BLaER1 treated with 17β-estradiol and CSF1 and Interleukin-3, amounts not matched to agents 10 nM and 100 nM (cell line): ENCODE measurements around the gene CALHM6.

Source experiments
- H3K27ac ChIP-seq, 11 experiments: shearing (Covaris generic); formaldehyde crosslinking; 2 replicates each; pipeline ENCODE4 v1.8.1; 2022
- H3K27me3 ChIP-seq, 11 experiments: shearing (Covaris generic); formaldehyde crosslinking; 2 replicates each; pipeline ENCODE4 v1.8.1; 2022
- H3K36me3 ChIP-seq, 11 experiments: shearing (Covaris generic); formaldehyde crosslinking; 2 replicates each; pipeline ENCODE4 v1.8.1; 2022
- H3K4me1 ChIP-seq, 10 experiments: shearing (Covaris generic); formaldehyde crosslinking; 2 replicates each; pipeline ENCODE4 v1.8.1; 2022
- H3K4me2 ChIP-seq, 11 experiments: shearing (Covaris generic); formaldehyde crosslinking; 2 replicates each; pipeline ENCODE4 v1.8.1; 2022
- H3K4me3 ChIP-seq, 10 experiments: shearing (Covaris generic); formaldehyde crosslinking; 2 replicates each; pipeline ENCODE4 v1.8.1; 2022
- H3K9ac ChIP-seq, 11 experiments: shearing (Covaris generic); formaldehyde crosslinking; 2 replicates each; pipeline ENCODE4 v1.8.1; 2022
- H3K9me3 ChIP-seq, 11 experiments: shearing (Covaris generic); formaldehyde crosslinking; replicated peaks in 1 of 11; 2 replicates each; pipeline ENCODE4 v1.8.1; 2022
- H4K20me1 ChIP-seq, 11 experiments: shearing (Covaris generic); formaldehyde crosslinking; 2 replicates each; pipeline ENCODE4 v1.8.1; 2022
- Cebpa-rat ChIP-seq, 11 experiments: shearing (Covaris generic); IDR thresholded peaks; 2 replicates each; pipeline ENCODE4 v1.8.1; 2022

Gene CALHM6

DNA sequence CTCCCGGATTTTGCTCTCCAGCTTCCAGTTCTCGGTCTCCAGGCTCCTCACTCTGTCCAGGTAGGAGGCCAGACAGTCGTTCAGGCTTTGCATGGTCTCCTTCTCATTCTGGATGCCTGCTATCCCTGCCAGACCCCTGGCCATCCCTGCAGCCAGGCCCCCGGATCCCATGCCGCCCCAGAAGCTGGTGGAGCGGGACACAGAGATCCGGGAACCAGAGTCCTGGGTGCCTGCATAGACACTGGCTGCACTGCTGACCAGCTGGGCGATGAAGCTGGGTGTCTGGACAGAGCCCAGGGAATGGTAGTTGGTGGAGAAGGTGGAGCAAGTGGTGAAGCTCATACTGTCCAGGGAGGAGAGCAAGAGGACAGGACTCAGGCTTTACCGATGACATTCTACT lies 2.9 kb upstream of the CALHM6 start:
- Histone ChIP-seq H3K36me3 (no peaks in the 10 kb centered on the region), H3K4me3 (no peak overlapping the region), H3K9me3 (peaks cover 0 to 16% (median 11%) of the 10 kb centered on the region in 11 experiments; a peak in 19 of 22 replicates), H3K27ac (no peak overlapping the region), H3K9ac (no peak overlapping the region), H4K20me1 (no peaks in the 10 kb centered on the region), H3K27me3 (peaks cover 7 to 25% (median 20%) of the 10 kb centered on the region in 11 experiments; a peak in 21 of 22 replicates), H3K4me2 (peak overlapping the region in 3 of 11 experiments; percentile 50 to 86 (median 82); a peak in 5 of 22 replicates), H3K4me1 (peaks cover 0 to 65% (median 15%) of the 10 kb centered on the region in 10 experiments; a peak in 11 of 20 replicates)
- no peak for TF ChIP-seq Cebpa-rat (IDR thresholded peaks at IDR 0.05)

DNA sequence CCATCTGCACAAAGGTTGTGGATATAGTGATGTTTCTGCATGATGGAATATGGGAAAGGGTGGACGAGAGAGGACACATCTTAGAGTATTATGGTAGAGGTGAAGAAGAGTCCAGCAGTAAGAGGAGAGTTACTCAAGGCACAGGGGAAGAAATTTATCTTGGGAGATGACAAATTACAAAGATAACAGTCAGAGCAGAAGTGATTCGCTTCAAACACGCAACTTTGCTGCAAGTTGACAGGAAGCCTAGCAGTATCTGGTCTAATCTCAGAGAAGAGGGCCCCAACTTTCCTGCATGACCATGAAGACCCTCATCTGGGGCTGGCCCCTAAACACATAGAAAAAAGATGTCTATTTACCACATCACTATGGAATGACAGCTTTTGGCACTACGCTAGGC lies 1.2 kb upstream of the CALHM6 start:
- no peak for TF ChIP-seq Cebpa-rat (IDR thresholded peaks at IDR 0.05)
- H3K36me3 ChIP-seq, result no peaks in the 10 kb centered on the region
- H3K4me2 ChIP-seq, result 0 out of 22 replicates have a peak overlapping the region, but pooled peaks of 2 of the 11 experiments have one; percentile 12 to 19
- no peak overlapping the region for H3K9ac ChIP-seq
- H4K20me1 ChIP-seq, result no peaks in the 10 kb centered on the region
- H3K9me3 ChIP-seq, result peaks cover 0 to 16% (median 11%) of the 10 kb centered on the region in 11 experiments; a peak in 19 of 22 replicates
- H3K4me3 ChIP-seq, result no peak overlapping the region
- H3K27me3 ChIP-seq, result peaks cover 7 to 35% (median 25%) of the 10 kb centered on the region in 11 experiments; a peak in 21 of 22 replicates
- peaks cover 6 to 80% (median 21%) of the 10 kb centered on the region in 10 experiments; a peak in 19 of 20 replicates for H3K4me1 ChIP-seq
- no peak overlapping the region for H3K27ac ChIP-seq

DNA sequence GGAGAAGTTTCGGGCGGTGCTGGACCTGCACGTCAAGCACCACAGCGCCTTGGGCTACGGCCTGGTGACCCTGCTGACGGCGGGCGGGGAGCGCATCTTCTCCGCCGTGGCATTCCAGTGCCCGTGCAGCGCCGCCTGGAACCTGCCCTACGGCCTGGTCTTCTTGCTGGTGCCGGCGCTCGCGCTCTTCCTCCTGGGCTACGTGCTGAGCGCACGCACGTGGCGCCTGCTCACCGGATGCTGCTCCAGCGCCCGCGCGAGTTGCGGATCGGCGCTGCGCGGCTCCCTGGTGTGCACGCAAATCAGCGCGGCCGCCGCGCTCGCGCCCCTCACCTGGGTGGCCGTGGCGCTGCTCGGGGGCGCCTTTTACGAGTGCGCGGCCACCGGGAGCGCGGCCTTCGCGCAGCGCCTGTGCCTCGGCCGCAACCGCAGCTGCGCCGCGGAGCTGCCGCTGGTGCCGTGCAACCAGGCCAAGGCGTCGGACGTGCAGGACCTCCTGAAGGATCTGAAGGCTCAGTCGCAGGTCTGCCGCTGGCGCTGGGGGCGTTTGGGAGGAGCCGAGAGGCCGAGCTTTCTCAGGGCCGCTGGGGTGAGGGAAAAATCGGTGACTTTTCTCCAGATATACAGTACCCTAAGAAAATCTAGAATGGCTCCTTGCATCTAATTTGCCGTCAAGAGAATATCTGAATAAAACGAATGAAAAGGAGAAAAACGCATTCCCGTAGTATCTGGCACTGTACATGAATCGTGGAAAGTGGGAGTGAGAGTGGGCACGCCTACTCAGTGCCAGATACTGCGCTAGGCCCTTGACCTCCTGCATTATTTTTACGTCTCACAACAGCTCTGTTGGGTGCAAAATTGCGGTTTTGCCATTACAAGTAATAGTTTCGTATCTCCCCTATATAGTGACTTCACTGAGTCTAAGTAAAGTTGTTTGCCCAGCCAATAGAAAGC lies 1.0 kb downstream of the CALHM6 start:
- TF ChIP-seq Cebpa-rat (IDR thresholded peaks at IDR 0.05), result no peak
- Histone ChIP-seq H3K4me3 (peak overlapping the region; percentile 36 to 62 (median 50)), H3K4me1 (peaks cover 8 to 87% (median 27%) of the 10 kb centered on the region in 10 experiments; a peak in 19 of 20 replicates), H3K4me2 (peak overlapping the region; percentile 57 to 96 (median 78)), H3K9me3 (peaks cover 0 to 16% (median 11%) of the 10 kb centered on the region in 11 experiments; a peak in 19 of 22 replicates), H3K9ac (peak overlapping the region; percentile 34 to 63 (median 53); a peak in 21 of 22 replicates), H3K27ac (peak overlapping the region in 8 of 11 experiments; percentile 21 to 61 (median 48); a peak in 11 of 22 replicates), H4K20me1 (no peaks in the 10 kb centered on the region), H3K36me3 (no peaks in the 10 kb centered on the region), H3K27me3 (peaks cover 7 to 35% (median 25%) of the 10 kb centered on the region in 11 experiments; a peak in 21 of 22 replicates)

GRCh38 chr6:116463301-116463700 lies 2.1 kb downstream of the CALHM6 start:
- H3K27me3 ChIP-seq, result peaks cover 7 to 35% (median 25%) of the 10 kb centered on the region in 11 experiments; a peak in 21 of 22 replicates
- H3K4me1 ChIP-seq, result peaks cover 8 to 79% (median 28%) of the 10 kb centered on the region in 10 experiments; a peak in 19 of 20 replicates
- H3K4me2 ChIP-seq, result peak overlapping the region in 3 of 11 experiments; percentile 80 to 96 (median 83); a peak in 4 of 22 replicates
- no peak overlapping the region for H3K27ac ChIP-seq
- no peak overlapping the region for H3K9ac ChIP-seq
- H3K9me3 ChIP-seq, result peaks cover 0 to 16% (median 11%) of the 10 kb centered on the region in 11 experiments; a peak in 19 of 22 replicates
- H4K20me1 ChIP-seq, result no peaks in the 10 kb centered on the region
- TF ChIP-seq Cebpa-rat (IDR thresholded peaks at IDR 0.05), result no peak
- no peak overlapping the region; a peak in 1 of 20 replicates for H3K4me3 ChIP-seq
- no peaks in the 10 kb centered on the region for H3K36me3 ChIP-seq

DNA sequence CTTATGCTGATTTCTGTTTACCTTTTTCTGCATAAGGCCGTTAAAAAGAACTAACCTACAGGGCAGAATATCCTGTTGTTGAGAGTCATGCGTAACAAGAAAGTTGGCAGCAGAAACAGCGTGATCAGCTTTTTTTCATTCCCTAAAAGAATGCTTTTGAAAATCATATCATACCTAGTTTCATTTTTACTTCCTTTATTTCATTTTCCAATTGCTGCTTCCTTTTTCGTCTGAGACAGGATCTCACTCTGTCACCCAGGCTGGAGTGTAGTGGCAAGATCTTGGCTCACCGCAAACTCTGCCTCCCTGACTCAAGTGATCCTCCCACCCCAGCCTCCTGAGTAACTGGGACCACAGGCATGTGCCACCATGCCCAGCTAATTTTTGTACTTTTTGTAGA lies 4.1 kb downstream of the CALHM6 start:
- peak overlapping the region in 4 of 11 experiments; percentile 29 to 50 (median 36); a peak in 7 of 22 replicates for H3K9ac ChIP-seq
- peaks cover 8 to 74% (median 28%) of the 10 kb centered on the region in 10 experiments; a peak in 19 of 20 replicates for H3K4me1 ChIP-seq
- no peaks in the 10 kb centered on the region for H3K36me3 ChIP-seq
- peak overlapping the region in 2 of 10 experiments; percentile 14 to 26; a peak in 2 of 20 replicates for H3K4me3 ChIP-seq
- H3K27ac ChIP-seq, result peak overlapping the region in 7 of 11 experiments; percentile 26 to 75 (median 61); a peak in 14 of 22 replicates
- H4K20me1 ChIP-seq, result no peaks in the 10 kb centered on the region
- H3K9me3 ChIP-seq, result peaks cover 0 to 16% (median 11%) of the 10 kb centered on the region in 11 experiments; a peak in 19 of 22 replicates
- TF ChIP-seq Cebpa-rat (IDR thresholded peaks at IDR 0.05), result no peak
- H3K27me3 ChIP-seq, result peaks cover 7 to 35% (median 25%) of the 10 kb centered on the region in 11 experiments; a peak in 21 of 22 replicates
- peak overlapping the region; percentile 34 to 96 (median 72) for H3K4me2 ChIP-seq

DNA sequence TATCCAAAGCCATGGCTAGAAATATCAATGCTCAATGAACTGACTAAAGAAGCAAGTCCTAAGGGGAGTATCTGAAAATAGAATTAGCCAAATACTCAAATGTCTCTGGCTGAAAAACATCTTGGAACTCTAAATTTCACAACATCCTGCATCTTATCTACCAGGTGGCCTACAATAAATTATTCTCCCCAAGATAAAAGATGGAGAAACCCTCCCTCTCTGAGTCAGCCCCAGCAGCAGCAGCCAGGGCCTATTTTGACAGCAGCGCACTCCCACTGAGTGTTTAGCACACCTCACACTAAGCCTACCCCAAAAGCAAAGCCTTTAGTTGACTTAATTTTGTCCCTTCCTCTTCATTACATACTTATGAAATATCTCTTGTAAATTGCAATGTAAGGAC lies 5.9 kb downstream of the CALHM6 start:
- Histone ChIP-seq H3K4me2 (peak overlapping the region in 3 of 11 experiments; percentile 10 to 17 (median 13); a peak in 2 of 22 replicates), H3K9me3 (peaks cover 0 to 8% (median 4%) of the 10 kb centered on the region in 11 experiments; a peak in 19 of 22 replicates), H3K4me3 (no peak overlapping the region), H3K36me3 (no peaks in the 10 kb centered on the region), H3K4me1 (peaks cover 8 to 68% (median 21%) of the 10 kb centered on the region in 10 experiments; a peak in 18 of 20 replicates), H3K27me3 (peaks cover 6 to 27% (median 14%) of the 10 kb centered on the region in 11 experiments; a peak in 21 of 22 replicates), H3K27ac (peak overlapping the region in 1 of 11 experiments; percentile 5; a peak in 1 of 22 replicates), H3K9ac (no peak overlapping the region), H4K20me1 (no peaks in the 10 kb centered on the region)
- no peak for TF ChIP-seq Cebpa-rat (IDR thresholded peaks at IDR 0.05)

- Histone ChIP-seq H3K4me2 (no peak overlapping the region; a peak in 1 of 22 replicates), H3K9ac (no peak overlapping the region), H3K27ac (no peak overlapping the region), H3K4me3 (no peak overlapping the region), H4K20me1 (no peaks in the 10 kb centered on the region), H3K4me1 (peaks cover 8 to 64% (median 19%) of the 10 kb centered on the region in 10 experiments; a peak in 18 of 20 replicates), H3K27me3 (peaks cover 4 to 22% (median 10%) of the 10 kb centered on the region in 11 experiments; a peak in 21 of 22 replicates), H3K9me3 (peaks cover 0 to 4% (median under 1%) of the 10 kb centered on the region in 11 experiments; a peak in 8 of 22 replicates), H3K36me3 (no peaks in the 10 kb centered on the region)
- TF ChIP-seq Cebpa-rat (IDR thresholded peaks at IDR 0.05), result no peak
Observed at GRCh38 chr6:116467514-116467913, 6.3 kb downstream of the CALHM6 start.

DNA sequence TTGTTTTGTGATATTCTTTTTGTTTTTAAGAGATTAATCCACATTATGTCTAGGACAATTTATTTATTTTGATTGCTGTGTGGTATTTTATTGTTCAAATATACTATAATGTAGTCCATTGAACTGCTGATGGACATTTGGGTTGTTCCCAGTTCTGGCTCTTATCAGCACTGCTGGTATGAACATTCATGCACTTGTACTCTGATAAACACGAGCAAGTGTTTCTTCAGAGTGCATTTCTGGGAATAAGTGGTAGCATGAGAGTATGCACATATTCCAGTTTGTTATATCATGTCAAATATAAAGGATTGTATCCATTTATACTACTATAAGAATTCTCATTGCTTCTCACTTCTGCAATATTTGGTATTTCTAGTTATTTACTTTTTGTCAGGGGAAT lies 7.1 kb downstream of the CALHM6 start:
- Histone ChIP-seq H3K9me3 (no peaks in the 10 kb centered on the region), H3K27me3 (peaks cover 0 to 15% (median 2%) of the 10 kb centered on the region in 11 experiments; a peak in 14 of 22 replicates), H3K9ac (no peak overlapping the region), H3K4me2 (no peak overlapping the region), H3K36me3 (no peaks in the 10 kb centered on the region), H3K4me1 (peaks cover 8 to 57% (median 19%) of the 10 kb centered on the region in 10 experiments; a peak in 18 of 20 replicates), H3K4me3 (no peak overlapping the region), H4K20me1 (no peaks in the 10 kb centered on the region), H3K27ac (no peak overlapping the region)
- TF ChIP-seq Cebpa-rat (IDR thresholded peaks at IDR 0.05), result no peak
